ENCODE measurements around the gene CAMK2D.

Gene CAMK2D

DNA sequence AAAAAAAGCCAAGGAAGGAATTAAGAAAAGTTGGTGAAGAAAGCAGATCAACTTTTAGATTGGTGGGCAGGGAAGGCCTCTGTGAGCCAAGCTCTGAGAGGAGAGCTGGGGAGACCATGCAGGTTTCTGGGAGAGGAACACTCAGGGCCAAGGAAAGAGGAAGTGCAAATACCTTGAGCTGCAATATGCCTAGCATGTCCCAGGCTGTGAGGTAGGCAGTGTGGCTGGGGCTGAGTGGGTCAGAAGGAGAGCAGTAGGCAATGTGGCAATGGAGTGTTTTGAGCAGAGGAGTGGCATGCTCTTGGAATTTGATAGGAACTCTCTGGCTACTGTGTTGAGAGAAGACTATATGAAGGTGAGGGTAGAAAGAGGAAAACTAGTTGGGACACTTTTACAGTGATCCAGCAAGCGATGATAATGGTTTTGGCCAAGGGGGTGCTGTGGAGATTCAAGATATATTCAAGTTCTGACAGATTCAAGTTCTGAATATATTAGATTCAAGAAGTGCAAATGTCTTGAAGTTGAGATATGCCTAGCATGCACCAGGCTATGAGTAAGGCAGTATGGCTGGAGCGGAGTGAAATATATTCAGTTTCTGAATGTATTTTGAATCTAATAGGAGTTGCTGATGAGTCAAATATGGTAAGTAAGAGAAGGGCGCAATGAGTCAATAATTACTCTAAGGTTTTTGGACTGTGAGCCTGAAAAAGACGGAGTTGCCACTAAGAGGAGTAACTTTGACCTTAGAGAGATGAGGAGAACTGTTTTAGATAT is 172.5 kb downstream of the CAMK2D start:
- H3K36me3 ChIP-seq (ENCODE audit: control insufficient read depth in 1 of 2, insufficient read depth in 2 of 2, low read length in 2 of 2), result no peaks in the 10 kb centered on the region
- no peak overlapping the region for H4K8ac ChIP-seq (ENCODE audit: low read depth, low read length)
- peaks cover 2 to 4% of the 10 kb centered on the region in 2 experiments for H3K4me1 ChIP-seq (ENCODE audit: control insufficient read depth in 1 of 2, insufficient read depth in 2 of 2, low read length in 2 of 2)
- H2BK5ac ChIP-seq (ENCODE audit: low read depth, low read length, poor library complexity), result no peak overlapping the region
- H4K12ac ChIP-seq (ENCODE audit: low read depth, low read length), result no peak overlapping the region
- no peak overlapping the region for H3K18ac ChIP-seq (ENCODE audit: low read length)
- H3K4me2 ChIP-seq (ENCODE audit: low read length), result no peak overlapping the region
- no peak overlapping the region for H2AK5ac ChIP-seq (ENCODE audit: low read length)
- no peaks in the 10 kb centered on the region for H3K79me2 ChIP-seq (ENCODE audit: control insufficient read depth, insufficient read depth, low read length, poor library complexity)
- no peak overlapping the region for H3K4me3 ChIP-seq (ENCODE audit: low read depth, low read length)
- H3K4ac ChIP-seq (ENCODE audit: low read depth, low read length), result no peak overlapping the region
- H3K27ac ChIP-seq (ENCODE audit: low read depth, low read length), result no peak overlapping the region
- no peaks in the 10 kb centered on the region for H3K9me3 ChIP-seq (ENCODE audit: insufficient read depth, low read depth, low read length)
- H2BK120ac ChIP-seq (ENCODE audit: insufficient read depth, low read length, poor library complexity), result no peak overlapping the region
- no peak overlapping the region for H4K91ac ChIP-seq (ENCODE audit: low read depth, low read length)
- no peak overlapping the region for H2BK12ac ChIP-seq (ENCODE audit: low read length)
- DNase-seq, result peak in 1 of 2 donors; percentile 16
- H3K79me1 ChIP-seq (ENCODE audit: low read length), result no peaks in the 10 kb centered on the region
- H3K23ac ChIP-seq (ENCODE audit: low read length), result no peak overlapping the region
- H3K27me3 ChIP-seq (ENCODE audit: insufficient read depth, low read length), result no peaks in the 10 kb centered on the region
- no peak overlapping the region for H3K14ac ChIP-seq (ENCODE audit: low read length)
- no peak overlapping the region for H2AFZ ChIP-seq (ENCODE audit: insufficient read depth, low read length, poor library complexity)
- no peak overlapping the region for H3K9ac ChIP-seq (ENCODE audit: low read length)
- no CpG with 5 or more reads among the region's 4 CpGs for WGBS (ENCODE audit: extremely low coverage, insufficient coverage, insufficient read length)

- H3K4me2 ChIP-seq (ENCODE audit: low read length), result no peak overlapping the region
- H3K18ac ChIP-seq (ENCODE audit: low read length), result no peak overlapping the region
- no peak overlapping the region for H2AK5ac ChIP-seq (ENCODE audit: low read length)
- no peak overlapping the region for H4K91ac ChIP-seq (ENCODE audit: low read depth, low read length)
- H3K9me3 ChIP-seq (ENCODE audit: insufficient read depth, low read depth, low read length), result no peaks in the 10 kb centered on the region
- no peak for DNase-seq
- no peak overlapping the region for H3K4ac ChIP-seq (ENCODE audit: low read depth, low read length)
- no peak overlapping the region for H2BK120ac ChIP-seq (ENCODE audit: insufficient read depth, low read length, poor library complexity)
- H3K27me3 ChIP-seq (ENCODE audit: insufficient read depth, low read length), result no peaks in the 10 kb centered on the region
- no peak overlapping the region for H2BK12ac ChIP-seq (ENCODE audit: low read length)
- H3K23ac ChIP-seq (ENCODE audit: low read length), result no peak overlapping the region
- H3K14ac ChIP-seq (ENCODE audit: low read length), result no peak overlapping the region
- no peak overlapping the region for H3K27ac ChIP-seq (ENCODE audit: low read depth, low read length)
- no peak overlapping the region for H4K12ac ChIP-seq (ENCODE audit: low read depth, low read length)
- H3K9ac ChIP-seq (ENCODE audit: low read length), result no peak overlapping the region
- H2BK5ac ChIP-seq (ENCODE audit: low read depth, low read length, poor library complexity), result no peak overlapping the region
- no peaks in the 10 kb centered on the region for H3K79me1 ChIP-seq (ENCODE audit: low read length)
- H3K36me3 ChIP-seq (ENCODE audit: control insufficient read depth in 1 of 2, insufficient read depth in 2 of 2, low read length in 2 of 2), result no peaks in the 10 kb centered on the region
- H3K4me3 ChIP-seq (ENCODE audit: low read depth, low read length), result no peak overlapping the region
- no peak overlapping the region for H4K8ac ChIP-seq (ENCODE audit: low read depth, low read length)
- H3K4me1 ChIP-seq (ENCODE audit: control insufficient read depth in 1 of 2, insufficient read depth in 2 of 2, low read length in 2 of 2), result peaks cover 2 to 4% of the 10 kb centered on the region in 2 experiments
- H3K79me2 ChIP-seq (ENCODE audit: control insufficient read depth, insufficient read depth, low read length, poor library complexity), result no peaks in the 10 kb centered on the region
- no peak overlapping the region for H2AFZ ChIP-seq (ENCODE audit: insufficient read depth, low read length, poor library complexity)
- no CpG with 5 or more reads among the region's 4 CpGs for WGBS (ENCODE audit: extremely low coverage, insufficient coverage, insufficient read length)
Measured at GRCh38 chr4:113587640-113588275, 173.8 kb downstream of the CAMK2D start.

DNA sequence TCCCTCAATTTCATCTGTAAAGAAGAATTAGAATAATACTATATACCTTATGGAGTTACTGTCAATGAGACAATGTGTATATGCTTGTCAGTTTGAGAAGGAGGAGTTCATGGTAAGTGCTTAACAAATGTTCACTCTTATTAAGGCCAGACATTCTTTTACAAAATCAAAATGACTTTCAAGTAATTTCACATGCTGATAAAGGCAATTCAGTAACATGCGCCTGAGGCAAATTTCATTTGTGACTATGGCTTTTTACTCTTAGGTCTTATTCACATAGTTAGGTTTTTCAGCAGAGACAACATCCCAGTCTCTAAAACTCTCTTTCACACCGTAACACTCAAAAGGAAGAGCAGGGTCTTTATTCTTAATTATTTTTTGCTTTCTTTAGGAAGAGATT is 174.4 kb downstream of the CAMK2D start:
- H4K8ac ChIP-seq (ENCODE audit: low read depth, low read length), result no peak overlapping the region
- no peaks in the 10 kb centered on the region for H3K36me3 ChIP-seq (ENCODE audit: control insufficient read depth in 1 of 2, insufficient read depth in 2 of 2, low read length in 2 of 2)
- no peak overlapping the region for H3K27ac ChIP-seq (ENCODE audit: low read depth, low read length)
- no peak overlapping the region for H3K14ac ChIP-seq (ENCODE audit: low read length)
- no peak overlapping the region for H4K91ac ChIP-seq (ENCODE audit: low read depth, low read length)
- no peaks in the 10 kb centered on the region for H3K79me2 ChIP-seq (ENCODE audit: control insufficient read depth, insufficient read depth, low read length, poor library complexity)
- no peak overlapping the region for H3K4me3 ChIP-seq (ENCODE audit: low read depth, low read length)
- H2BK5ac ChIP-seq (ENCODE audit: low read depth, low read length, poor library complexity), result no peak overlapping the region
- no peak overlapping the region for H4K12ac ChIP-seq (ENCODE audit: low read depth, low read length)
- H3K9me3 ChIP-seq (ENCODE audit: insufficient read depth, low read depth, low read length), result no peaks in the 10 kb centered on the region
- no peak overlapping the region for H2BK120ac ChIP-seq (ENCODE audit: insufficient read depth, low read length, poor library complexity)
- H3K23ac ChIP-seq (ENCODE audit: low read length), result no peak overlapping the region
- H3K4ac ChIP-seq (ENCODE audit: low read depth, low read length), result no peak overlapping the region
- no CpG with 5 or more reads among the region's 2 CpGs for WGBS (ENCODE audit: extremely low coverage, insufficient coverage, insufficient read length)
- H2AFZ ChIP-seq (ENCODE audit: insufficient read depth, low read length, poor library complexity), result no peak overlapping the region
- no peak overlapping the region for H3K18ac ChIP-seq (ENCODE audit: low read length)
- no peak overlapping the region for H3K9ac ChIP-seq (ENCODE audit: low read length)
- H2BK12ac ChIP-seq (ENCODE audit: low read length), result no peak overlapping the region
- DNase-seq, result no peak
- H2AK5ac ChIP-seq (ENCODE audit: low read length), result no peak overlapping the region
- H3K4me2 ChIP-seq (ENCODE audit: low read length), result no peak overlapping the region
- H3K4me1 ChIP-seq (ENCODE audit: control insufficient read depth in 1 of 2, insufficient read depth in 2 of 2, low read length in 2 of 2), result peaks cover 2 to 4% of the 10 kb centered on the region in 2 experiments
- H3K27me3 ChIP-seq (ENCODE audit: insufficient read depth, low read length), result no peaks in the 10 kb centered on the region
- no peaks in the 10 kb centered on the region for H3K79me1 ChIP-seq (ENCODE audit: low read length)

GRCh38 chr4:113586072-113586471 is 175.5 kb downstream of the CAMK2D start:
- H3K27ac ChIP-seq (ENCODE audit: low read depth, low read length), result no peak overlapping the region
- no peaks in the 10 kb centered on the region for H3K27me3 ChIP-seq (ENCODE audit: insufficient read depth, low read length)
- no peak overlapping the region for H2BK120ac ChIP-seq (ENCODE audit: insufficient read depth, low read length, poor library complexity)
- H3K79me1 ChIP-seq (ENCODE audit: low read length), result no peaks in the 10 kb centered on the region
- H4K12ac ChIP-seq (ENCODE audit: low read depth, low read length), result no peak overlapping the region
- H3K4me1 ChIP-seq (ENCODE audit: control insufficient read depth in 1 of 2, insufficient read depth in 2 of 2, low read length in 2 of 2), result peaks cover 2 to 4% of the 10 kb centered on the region in 2 experiments
- no peaks in the 10 kb centered on the region for H3K9me3 ChIP-seq (ENCODE audit: insufficient read depth, low read depth, low read length)
- no peak for DNase-seq
- no peak overlapping the region for H4K8ac ChIP-seq (ENCODE audit: low read depth, low read length)
- H3K79me2 ChIP-seq (ENCODE audit: control insufficient read depth, insufficient read depth, low read length, poor library complexity), result no peaks in the 10 kb centered on the region
- no peak overlapping the region for H2AK5ac ChIP-seq (ENCODE audit: low read length)
- no peak overlapping the region for H3K4me3 ChIP-seq (ENCODE audit: low read depth, low read length)
- H3K23ac ChIP-seq (ENCODE audit: low read length), result no peak overlapping the region
- no peak overlapping the region for H3K4ac ChIP-seq (ENCODE audit: low read depth, low read length)
- no peak overlapping the region for H4K91ac ChIP-seq (ENCODE audit: low read depth, low read length)
- H3K14ac ChIP-seq (ENCODE audit: low read length), result no peak overlapping the region
- no peaks in the 10 kb centered on the region for H3K36me3 ChIP-seq (ENCODE audit: control insufficient read depth in 1 of 2, insufficient read depth in 2 of 2, low read length in 2 of 2)
- no peak overlapping the region for H3K18ac ChIP-seq (ENCODE audit: low read length)
- no peak overlapping the region for H3K4me2 ChIP-seq (ENCODE audit: low read length)
- H2BK5ac ChIP-seq (ENCODE audit: low read depth, low read length, poor library complexity), result no peak overlapping the region
- H2AFZ ChIP-seq (ENCODE audit: insufficient read depth, low read length, poor library complexity), result no peak overlapping the region
- H3K9ac ChIP-seq (ENCODE audit: low read length), result no peak overlapping the region
- no peak overlapping the region for H2BK12ac ChIP-seq (ENCODE audit: low read length)

Data from trophoblast cell (in vitro differentiated cells and primary cell).